Measurements from ENCODE around the gene ARHGAP44. TPM values are rescaled to one million over a fixed set of nuclear protein-coding genes. Genes with fewer than 3 reads are reported as not detected.

Gene ARHGAP44
- total RNA-seq, 2 donors from 2014 or later = 46.3 to 51.5 TPM

DNA sequence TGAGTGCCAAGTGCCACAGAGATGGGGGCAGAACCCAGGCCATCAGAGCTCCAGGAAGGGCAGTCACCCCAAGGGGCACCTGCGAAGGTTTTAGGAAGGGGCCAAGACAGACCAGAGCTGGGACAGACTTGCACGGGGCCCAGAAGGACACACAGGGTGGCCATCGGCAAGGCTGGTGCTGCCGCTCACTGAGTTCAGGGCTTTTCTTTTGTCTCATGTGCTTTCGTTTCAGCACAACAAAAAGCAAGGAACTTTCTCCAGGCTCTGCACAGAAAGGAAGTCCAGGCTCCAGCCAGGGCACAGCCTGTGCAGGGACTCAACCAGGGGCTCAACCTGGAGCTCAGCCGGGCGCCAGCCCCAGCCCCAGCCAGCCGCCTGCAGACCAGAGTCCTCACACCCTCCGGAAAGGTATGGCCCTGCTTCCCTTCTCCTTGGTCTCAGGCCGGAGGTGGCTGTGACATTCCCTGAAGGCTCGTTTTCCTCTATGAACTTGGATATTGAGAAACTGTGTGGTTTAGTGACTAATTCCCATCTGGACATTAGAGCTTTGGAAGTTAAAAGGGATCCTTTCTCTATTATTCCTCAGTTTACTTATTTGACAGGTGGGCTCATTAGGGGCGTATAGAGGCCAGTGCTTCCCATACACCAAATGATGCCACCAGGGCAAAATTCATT lies 190.7 kb downstream of the ARHGAP44 start:
- H3K4me1 ChIP-seq = no peaks in the 10 kb centered on the region
- H3K4me3 ChIP-seq = no peak overlapping the region
- H3K27me3 ChIP-seq = no peaks in the 10 kb centered on the region
- no peaks in the 10 kb centered on the region for H3K9me3 ChIP-seq
- H3K27ac ChIP-seq = no peak overlapping the region
- no peak overlapping the region for H3K9ac ChIP-seq (ENCODE audit: low read depth in 2 of 2, low read length in 2 of 2)
- TF ChIP-seq, protein P1, sequence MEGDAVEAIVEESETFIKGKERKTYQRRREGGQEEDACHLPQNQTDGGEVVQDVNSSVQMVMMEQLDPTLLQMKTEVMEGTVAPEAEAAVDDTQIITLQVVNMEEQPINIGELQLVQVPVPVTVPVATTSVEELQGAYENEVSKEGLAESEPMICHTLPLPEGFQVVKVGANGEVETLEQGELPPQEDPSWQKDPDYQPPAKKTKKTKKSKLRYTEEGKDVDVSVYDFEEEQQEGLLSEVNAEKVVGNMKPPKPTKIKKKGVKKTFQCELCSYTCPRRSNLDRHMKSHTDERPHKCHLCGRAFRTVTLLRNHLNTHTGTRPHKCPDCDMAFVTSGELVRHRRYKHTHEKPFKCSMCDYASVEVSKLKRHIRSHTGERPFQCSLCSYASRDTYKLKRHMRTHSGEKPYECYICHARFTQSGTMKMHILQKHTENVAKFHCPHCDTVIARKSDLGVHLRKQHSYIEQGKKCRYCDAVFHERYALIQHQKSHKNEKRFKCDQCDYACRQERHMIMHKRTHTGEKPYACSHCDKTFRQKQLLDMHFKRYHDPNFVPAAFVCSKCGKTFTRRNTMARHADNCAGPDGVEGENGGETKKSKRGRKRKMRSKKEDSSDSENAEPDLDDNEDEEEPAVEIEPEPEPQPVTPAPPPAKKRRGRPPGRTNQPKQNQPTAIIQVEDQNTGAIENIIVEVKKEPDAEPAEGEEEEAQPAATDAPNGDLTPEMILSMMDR (IDR thresholded peaks at IDR 0.05) = no peak
- no peak for DNase-seq
- no peaks in the 10 kb centered on the region for H3K36me3 ChIP-seq
- intact Hi-C loops (cut with DNase I) = no loop called here

DNA sequence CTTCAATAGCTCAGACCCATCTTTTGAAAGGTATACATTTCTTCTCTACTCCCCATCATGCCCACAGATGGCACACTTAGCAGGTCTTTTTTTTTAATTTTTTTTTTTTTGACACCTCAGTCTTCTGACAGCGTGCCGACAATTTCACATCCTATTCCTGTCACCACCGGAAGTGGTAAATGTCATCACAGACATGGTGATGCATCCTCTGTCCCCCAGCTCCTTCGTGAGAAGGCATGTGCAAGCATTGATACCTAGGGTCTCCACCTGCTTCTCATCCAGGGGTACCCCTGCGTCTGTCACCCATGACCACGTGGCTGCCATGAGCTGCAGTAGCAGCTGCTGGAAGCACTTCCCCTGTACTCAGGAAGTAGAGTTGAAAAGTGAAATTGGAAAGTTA lies 192.9 kb downstream of the ARHGAP44 start:
- intact Hi-C loops (cut with DNase I) = no loop called here
- no peak overlapping the region for H3K9ac ChIP-seq (ENCODE audit: low read depth in 2 of 2, low read length in 2 of 2)
- H3K4me3 ChIP-seq = no peak overlapping the region
- TF ChIP-seq, protein P1 (IDR thresholded peaks at IDR 0.05) = no peak
- H3K27ac ChIP-seq = no peak overlapping the region
- DNase-seq = no peak
- H3K36me3 ChIP-seq = no peaks in the 10 kb centered on the region
- no peaks in the 10 kb centered on the region for H3K4me1 ChIP-seq
- no peaks in the 10 kb centered on the region for H3K9me3 ChIP-seq
- no peaks in the 10 kb centered on the region for H3K27me3 ChIP-seq

DNA sequence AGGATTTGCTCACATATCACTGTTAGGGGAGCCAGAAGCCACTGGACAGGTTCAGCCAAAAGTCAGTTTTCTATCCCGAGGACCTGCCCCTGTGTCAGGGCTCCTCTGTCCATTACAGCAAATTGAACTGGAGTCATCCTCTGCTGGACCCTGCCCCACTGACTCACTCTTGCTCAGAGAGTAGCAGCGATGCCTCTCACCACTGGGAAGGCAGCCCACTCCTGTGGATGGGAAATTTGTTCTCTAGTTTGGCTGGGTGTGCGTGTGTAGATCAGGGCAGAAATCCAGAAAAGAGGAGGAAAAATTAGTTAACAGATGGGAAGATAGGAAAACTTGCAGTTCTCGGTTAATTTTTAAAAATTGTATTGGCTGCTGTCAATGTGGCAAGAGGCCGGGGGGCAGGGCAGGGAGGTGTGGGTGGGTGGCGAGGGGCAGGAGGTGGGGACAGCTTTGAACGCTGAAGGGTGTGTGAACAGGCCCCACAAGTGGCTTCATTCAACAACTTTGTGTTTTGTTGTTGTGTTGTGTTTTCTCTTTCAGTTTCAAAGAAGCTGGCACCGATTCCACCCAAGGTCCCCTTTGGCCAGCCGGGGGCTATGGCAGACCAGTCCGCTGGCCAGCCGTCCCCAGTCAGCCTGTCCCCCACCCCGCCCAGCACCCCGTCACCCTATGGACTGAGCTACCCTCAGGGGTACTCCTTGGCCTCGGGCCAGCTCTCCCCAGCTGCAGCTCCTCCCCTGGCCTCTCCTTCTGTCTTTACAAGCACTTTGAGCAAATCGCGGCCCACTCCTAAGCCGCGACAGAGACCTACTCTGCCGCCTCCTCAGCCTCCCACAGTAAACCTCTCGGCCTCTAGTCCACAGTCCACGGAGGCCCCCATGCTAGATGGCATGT lies 194.9 kb downstream of the ARHGAP44 start:
- intact Hi-C loops (cut with DNase I) = no loop called here
- Histone ChIP-seq H3K27me3 (no peaks in the 10 kb centered on the region), H3K4me1 (no peaks in the 10 kb centered on the region), H3K9ac (ENCODE audit: low read depth in 2 of 2, low read length in 2 of 2) (peak overlapping the region; percentile 12 to 19), H3K4me3 (no peak overlapping the region), H3K27ac (peak overlapping the region; percentile 43), H3K36me3 (no peaks in the 10 kb centered on the region), H3K9me3 (no peaks in the 10 kb centered on the region)
- TF ChIP-seq, protein P1 (IDR thresholded peaks at IDR 0.05) = no peak
- DNase-seq = peak; percentile 46

DNA sequence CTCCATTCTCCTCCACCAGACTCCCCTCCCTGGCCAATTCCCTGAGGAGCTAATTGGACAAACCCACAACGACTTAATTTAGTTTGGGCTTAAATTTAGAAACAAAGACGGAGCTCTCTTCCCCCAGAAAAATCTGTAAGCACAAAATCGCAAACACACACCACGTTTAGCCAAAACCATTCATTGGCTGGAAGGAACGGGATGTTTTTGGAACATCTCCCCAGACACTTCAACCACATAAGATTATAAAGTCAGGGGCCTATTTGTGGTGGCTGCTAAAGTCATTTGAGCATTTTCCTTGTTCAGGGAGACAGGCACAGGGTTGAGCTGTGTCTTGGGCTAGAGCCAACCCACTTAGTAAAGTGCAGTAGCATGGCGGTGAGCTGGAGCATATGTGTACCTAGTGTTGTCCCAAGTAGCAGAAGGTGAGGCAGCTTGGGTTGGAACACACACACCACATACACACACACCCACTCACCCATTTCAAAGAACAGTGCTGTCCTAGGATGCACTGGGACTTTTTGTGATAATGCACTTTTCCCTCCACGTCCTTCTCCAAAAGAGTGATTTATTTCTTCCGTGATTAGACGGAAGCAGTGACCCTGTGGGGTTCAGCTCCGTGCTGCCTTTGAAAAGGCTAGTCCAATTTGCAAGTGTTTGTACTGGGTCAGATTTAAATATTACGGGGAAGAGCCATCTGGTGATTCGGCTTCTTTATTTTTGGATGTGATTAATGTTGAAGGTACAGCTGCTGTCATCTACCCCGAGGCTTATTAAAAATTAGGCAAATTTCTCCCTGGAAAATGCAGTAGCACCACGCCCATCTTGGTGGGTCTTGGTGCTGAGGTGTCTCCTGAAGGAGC lies 196.4 kb downstream of the ARHGAP44 start:
- Histone ChIP-seq H3K4me1 (no peaks in the 10 kb centered on the region), H3K9me3 (no peaks in the 10 kb centered on the region), H3K4me3 (no peak overlapping the region), H3K27me3 (no peaks in the 10 kb centered on the region), H3K27ac (no peak overlapping the region), H3K36me3 (no peaks in the 10 kb centered on the region), H3K9ac (ENCODE audit: low read depth in 2 of 2, low read length in 2 of 2) (no peak overlapping the region)
- intact Hi-C loops (cut with DNase I) = no loop called here
- TF ChIP-seq, protein P1 (IDR thresholded peaks at IDR 0.05) = no peak
- no peak for DNase-seq

DNA sequence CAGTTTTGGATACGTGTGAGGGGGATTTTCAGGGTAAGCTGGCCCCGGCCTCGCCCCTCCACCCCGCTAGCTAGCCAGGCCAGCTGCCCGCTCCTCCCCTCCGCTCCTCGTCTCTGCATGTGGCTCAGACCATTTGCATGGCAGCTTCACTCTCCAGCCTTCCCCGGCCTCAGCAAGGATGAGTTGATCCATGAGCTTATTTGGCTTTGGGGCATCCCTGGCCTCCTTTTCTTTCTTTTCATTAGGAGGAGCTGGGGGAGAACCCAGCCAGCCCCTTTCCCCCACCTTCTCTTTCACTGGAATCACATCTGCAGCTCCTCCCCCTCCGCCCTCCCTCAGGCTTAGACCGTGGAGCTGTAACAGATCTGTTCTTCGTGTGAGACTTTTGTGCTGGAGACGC lies 197.8 kb downstream of the ARHGAP44 start:
- Histone ChIP-seq H3K36me3 (no peaks in the 10 kb centered on the region), H3K9ac (ENCODE audit: low read depth in 2 of 2, low read length in 2 of 2) (no peak overlapping the region), H3K9me3 (no peaks in the 10 kb centered on the region), H3K27me3 (no peaks in the 10 kb centered on the region), H3K4me3 (no peak overlapping the region), H3K4me1 (no peaks in the 10 kb centered on the region), H3K27ac (no peak overlapping the region)
- no peak for DNase-seq
- TF ChIP-seq, protein P1 (IDR thresholded peaks at IDR 0.05) = no peak
- intact Hi-C loops (cut with DNase I) = no loop called here
